ENCODE measurements around the gene TMEM235. TPM values are rescaled to one million over a fixed set of nuclear protein-coding genes. Genes with fewer than 3 reads are reported as not detected.
"Not testable (repeated sequence)": the region's sequence is repeated elsewhere in the genome, so short reads cannot be mapped to it uniquely, and the experiment has no call there.

The TMEM235 gene
- total RNA-seq, 1 donor from 2014 or later, result not detected

DNA sequence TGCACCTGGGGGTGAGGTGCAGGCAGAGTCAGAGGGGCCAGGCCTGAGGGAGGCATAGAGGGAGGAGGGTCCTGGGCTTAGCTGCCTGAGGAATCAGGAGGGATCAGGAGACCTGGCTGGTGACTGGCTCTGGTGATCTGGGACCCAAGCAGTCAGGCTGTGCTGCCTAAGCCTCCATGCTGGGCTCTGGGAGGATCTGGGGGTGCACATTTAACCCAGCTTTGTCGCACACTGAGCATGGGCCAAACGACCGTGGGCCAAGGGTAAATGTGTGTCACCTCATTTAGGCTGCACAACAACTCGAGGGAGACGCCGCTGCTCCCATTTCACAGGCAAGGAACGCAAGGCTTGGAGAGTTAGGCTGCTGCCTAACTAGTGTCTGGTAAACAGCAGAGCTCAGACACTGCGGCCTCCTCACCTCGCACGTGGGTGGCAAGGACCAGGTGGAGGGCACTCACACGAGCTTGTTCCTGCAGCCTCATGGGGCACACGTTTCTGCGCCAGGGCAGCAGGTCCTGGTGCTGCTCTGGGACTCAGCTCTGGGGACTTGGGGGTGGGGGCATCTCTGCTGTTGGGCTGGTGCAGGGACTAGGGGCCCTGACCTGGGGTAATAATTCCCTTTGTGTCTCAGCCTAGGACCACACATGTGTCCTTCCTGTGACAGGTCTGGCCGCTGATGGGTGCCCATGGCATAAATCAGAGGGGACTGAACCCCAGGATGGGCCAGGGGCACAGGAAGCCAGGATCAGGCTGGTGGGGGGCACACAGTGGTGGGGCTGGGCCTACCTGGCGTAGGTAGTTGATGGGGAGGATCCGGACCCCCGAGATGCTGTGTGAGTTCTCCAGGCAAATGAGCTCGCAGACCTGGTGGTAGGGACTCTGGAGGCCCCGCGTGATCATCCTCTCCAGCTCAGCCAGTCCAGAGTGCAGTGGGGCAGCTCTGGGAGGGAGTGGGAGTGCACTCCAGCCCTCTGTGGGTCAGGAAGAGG lies 18.7 kb downstream of the TMEM235 start:
- Mint-ChIP-seq H3K36me3 (ENCODE audit: low read depth) (peaks cover 3% of the 10 kb centered on the region), H3K27me3 (ENCODE audit: insufficient read depth) (no peaks in the 10 kb centered on the region), H3K27ac (peak overlapping the region; percentile 40), H3K9me3 (peaks cover 4% of the 10 kb centered on the region), H3K4me3 (peak overlapping the region; percentile 26), H3K4me1 (ENCODE audit: low read depth) (peaks cover 36% of the 10 kb centered on the region)
- intact Hi-C loops (cut with micrococcal nuclease), result loop anchor here (2.0 to 5.0 kb wide), 4 partner anchors 63 to 293 kb away; partner anchors contain the start of genes AFMID, TK1, TMC8 and TNRC6C
- DNase-seq (ENCODE audit: low spot score), result no peak

DNA sequence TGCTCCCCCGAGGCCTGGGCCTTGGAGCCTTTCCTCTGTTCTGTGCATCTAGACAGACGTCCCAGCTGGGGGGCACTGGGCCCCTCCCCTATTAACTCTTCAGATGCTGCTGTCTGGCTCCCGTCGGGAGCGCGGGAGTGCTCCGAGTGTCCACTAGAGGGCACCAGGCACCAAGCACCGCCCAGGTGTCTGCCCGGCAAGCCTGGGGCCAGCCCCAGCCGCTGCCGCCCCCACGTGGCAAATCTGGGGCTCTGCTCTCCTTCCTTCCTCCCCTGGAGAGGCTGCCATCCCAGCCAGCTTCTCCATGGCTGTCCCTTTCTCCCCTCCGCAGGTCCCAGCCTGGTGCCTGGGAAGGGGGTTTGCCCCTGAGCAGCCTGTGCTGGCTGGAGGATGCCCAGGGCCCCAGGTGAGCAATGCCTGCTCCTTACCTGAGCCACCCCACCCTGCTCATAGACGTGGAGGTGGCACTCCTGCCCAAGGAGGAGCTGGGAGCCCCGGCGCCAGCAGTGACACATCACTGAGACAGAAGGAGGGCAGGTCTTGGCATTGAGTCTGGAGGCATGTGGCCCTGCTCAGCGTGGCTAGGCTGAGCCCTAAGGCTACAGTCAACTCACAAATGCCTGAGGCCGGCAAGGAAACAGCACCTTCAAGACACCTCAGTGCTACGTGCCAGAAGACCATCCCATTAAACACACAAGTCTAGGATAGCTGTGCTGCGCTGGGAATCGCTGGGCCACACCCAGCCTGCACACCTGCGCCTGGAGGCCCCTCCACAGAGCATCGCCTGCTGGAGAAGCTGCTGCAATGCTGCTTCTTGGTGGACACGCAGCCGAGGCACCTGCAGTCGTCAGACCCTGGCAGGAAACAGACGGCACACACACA lies 19.7 kb downstream of the TMEM235 start:
- Mint-ChIP-seq H3K27me3 (ENCODE audit: insufficient read depth) (no peaks in the 10 kb centered on the region), H3K4me3 (peak overlapping the region; percentile 81), H3K36me3 (ENCODE audit: low read depth) (peaks cover 2% of the 10 kb centered on the region), H3K4me1 (ENCODE audit: low read depth) (peaks cover 46% of the 10 kb centered on the region), H3K27ac (peak overlapping the region; percentile 74), H3K9me3 (no peaks in the 10 kb centered on the region)
- DNase-seq (ENCODE audit: low spot score), result peak; percentile 80
- intact Hi-C loops (cut with micrococcal nuclease), result loop anchor here (1.0 to 5.0 kb wide), 8 partner anchors 64 to 294 kb away; partner anchors contain the start of genes AFMID, TK1, TMC8 and TNRC6C

DNA sequence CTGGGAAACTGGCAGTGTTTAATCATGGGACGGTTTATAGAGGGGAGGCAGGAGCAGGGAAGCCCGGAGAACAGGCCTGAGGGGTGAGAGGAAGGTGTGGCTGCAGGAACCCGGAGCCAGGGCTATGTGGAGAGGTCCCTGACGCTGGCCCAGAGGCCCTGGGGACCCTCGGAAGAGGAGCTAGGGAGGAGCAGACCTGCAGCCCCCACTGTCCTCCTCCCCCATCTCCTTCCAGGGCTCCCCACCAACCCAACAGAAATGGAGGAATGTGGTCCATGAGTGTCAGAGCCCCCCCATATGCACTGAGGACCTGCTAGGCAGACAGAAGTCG lies 20.3 kb downstream of the TMEM235 start:
- intact Hi-C loops (cut with micrococcal nuclease), result loop anchor here (1.0 to 5.0 kb wide), 8 partner anchors 63 to 294 kb away; partner anchors contain the start of genes AFMID, TK1, TMC8 and TNRC6C
- no peak for DNase-seq (ENCODE audit: low spot score)
- peaks cover 53% of the 10 kb centered on the region for H3K4me1 Mint-ChIP-seq (ENCODE audit: low read depth)
- H3K27ac Mint-ChIP-seq, result peak overlapping the region; percentile 74
- peaks cover 2% of the 10 kb centered on the region for H3K36me3 Mint-ChIP-seq (ENCODE audit: low read depth)
- H3K9me3 Mint-ChIP-seq, result no peaks in the 10 kb centered on the region
- peak overlapping the region; percentile 81 for H3K4me3 Mint-ChIP-seq
- no peaks in the 10 kb centered on the region for H3K27me3 Mint-ChIP-seq (ENCODE audit: insufficient read depth)

DNA sequence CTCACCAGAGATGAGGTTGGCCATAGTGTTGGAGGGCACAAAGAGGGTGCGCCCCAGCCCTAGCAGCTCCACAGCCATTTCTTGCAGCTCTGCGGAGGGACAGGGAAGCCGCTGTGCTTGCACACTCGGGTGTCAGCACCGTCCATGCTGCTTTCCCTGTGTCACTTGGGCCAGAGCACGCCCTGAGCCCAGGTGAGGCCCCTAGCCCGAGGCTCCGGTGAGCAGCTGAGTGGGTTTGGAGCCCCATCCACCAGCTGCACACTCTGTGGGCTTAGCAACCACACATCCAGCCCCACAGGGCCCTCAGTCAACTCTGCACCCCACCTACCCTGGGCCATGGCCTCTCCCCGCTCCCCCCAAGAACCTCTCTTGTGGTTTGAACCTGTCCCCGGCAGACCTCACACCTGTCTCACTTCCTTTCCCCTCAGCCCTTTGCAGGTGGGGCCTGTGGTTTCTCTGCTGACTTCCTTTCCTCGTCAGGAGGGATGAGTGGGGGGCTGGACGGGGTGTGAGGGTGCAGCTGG lies 20.7 kb downstream of the TMEM235 start:
- intact Hi-C loops (cut with micrococcal nuclease), result loop anchor here (5.0 kb wide), 2 partner anchors 120 to 295 kb away; partner anchors contain the start of genes TMC8 and TNRC6C
- Mint-ChIP-seq H3K36me3 (ENCODE audit: low read depth) (peaks cover 2% of the 10 kb centered on the region), H3K27ac (peak overlapping the region; percentile 84), H3K27me3 (ENCODE audit: insufficient read depth) (no peaks in the 10 kb centered on the region), H3K9me3 (no peaks in the 10 kb centered on the region), H3K4me3 (peak overlapping the region; percentile 81), H3K4me1 (ENCODE audit: low read depth) (peaks cover 56% of the 10 kb centered on the region)
- DNase-seq (ENCODE audit: low spot score), result peak; percentile 69

DNA sequence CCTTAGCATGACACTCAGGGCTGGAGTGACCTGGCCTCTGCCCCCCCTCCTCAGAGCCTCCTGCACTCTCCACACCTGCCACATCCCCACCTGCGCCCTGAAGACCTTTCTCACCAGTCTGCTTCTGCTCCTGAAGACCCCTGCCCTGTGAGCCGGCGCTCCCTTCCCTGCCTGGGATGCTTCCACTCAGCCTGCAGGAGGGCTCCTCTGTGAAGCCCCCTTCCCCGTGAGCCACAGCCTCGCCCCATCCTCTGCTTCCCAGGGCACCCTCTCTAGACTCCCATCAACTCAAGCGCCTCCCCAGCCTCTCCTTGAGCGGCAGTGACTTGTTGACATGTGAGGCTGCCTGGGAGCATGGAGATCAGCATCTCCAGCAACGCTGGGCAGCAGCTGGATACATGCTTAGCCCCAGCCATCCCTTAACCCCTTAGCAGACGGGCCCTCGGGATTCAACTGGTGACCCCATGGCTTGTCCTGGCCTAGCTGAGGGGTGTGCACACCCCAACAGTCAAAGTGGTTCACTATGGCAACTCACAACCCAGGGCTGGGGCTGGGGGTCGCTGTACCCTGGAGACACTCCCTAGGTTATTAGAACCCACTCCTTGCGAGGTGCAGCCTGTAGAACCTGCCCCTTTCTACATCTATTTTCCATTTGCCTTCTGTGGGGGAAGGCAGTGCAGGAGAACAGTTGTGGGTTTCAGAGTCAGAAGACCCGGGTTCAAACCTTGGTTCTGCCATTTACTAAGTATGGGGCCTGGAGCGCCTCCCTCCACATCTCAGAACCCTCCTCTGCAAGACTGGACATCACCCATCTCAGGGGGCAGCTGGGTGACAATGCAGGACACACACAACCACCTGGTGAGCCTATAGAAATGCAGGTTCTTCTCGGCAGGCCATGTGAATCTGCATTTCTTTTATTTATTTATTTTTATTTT lies 21.5 kb downstream of the TMEM235 start:
- no peak for DNase-seq (ENCODE audit: low spot score)
- peaks cover 64% of the 10 kb centered on the region for H3K4me1 Mint-ChIP-seq (ENCODE audit: low read depth)
- intact Hi-C loops (cut with micrococcal nuclease), result loop anchor here (5.0 kb wide), 2 partner anchors 121 to 296 kb away; partner anchors contain the start of genes TMC8 and TNRC6C
- H3K27ac Mint-ChIP-seq, result peak overlapping the region; percentile 84
- no peaks in the 10 kb centered on the region for H3K27me3 Mint-ChIP-seq (ENCODE audit: insufficient read depth)
- H3K9me3 Mint-ChIP-seq, result no peaks in the 10 kb centered on the region
- H3K36me3 Mint-ChIP-seq (ENCODE audit: low read depth), result peaks cover 2% of the 10 kb centered on the region
- peak overlapping the region; percentile 81 for H3K4me3 Mint-ChIP-seq

DNA sequence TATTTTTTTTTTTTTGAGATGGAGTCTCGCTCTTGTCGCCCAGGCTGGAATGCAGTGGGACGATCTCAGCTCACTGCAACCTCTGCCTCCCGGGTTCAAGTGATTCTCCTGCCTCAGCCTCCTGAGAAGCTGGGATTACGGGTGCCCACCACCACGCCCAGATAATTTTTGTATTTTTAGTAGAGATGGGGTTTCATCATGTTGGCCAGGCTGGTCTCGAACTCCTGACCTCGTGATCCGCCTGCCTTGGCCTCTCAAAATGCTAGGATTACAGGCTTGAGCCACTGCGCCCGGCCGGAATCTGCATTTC lies 22.2 kb downstream of the TMEM235 start:
- H3K36me3 Mint-ChIP-seq (ENCODE audit: low read depth); H3K9me3 Mint-ChIP-seq; H3K27me3 Mint-ChIP-seq (ENCODE audit: insufficient read depth); DNase-seq (ENCODE audit: low spot score): not testable (repeated sequence)
- peak overlapping the region; percentile 75 for H3K4me3 Mint-ChIP-seq
- H3K4me1 Mint-ChIP-seq (ENCODE audit: low read depth), result peaks cover 67% of the 10 kb centered on the region
- H3K27ac Mint-ChIP-seq, result peak overlapping the region; percentile 79
- intact Hi-C loops (cut with micrococcal nuclease), result loop anchor here (5.0 kb wide), 2 partner anchors 121 to 296 kb away; partner anchors contain the start of genes TMC8 and TNRC6C

DNA sequence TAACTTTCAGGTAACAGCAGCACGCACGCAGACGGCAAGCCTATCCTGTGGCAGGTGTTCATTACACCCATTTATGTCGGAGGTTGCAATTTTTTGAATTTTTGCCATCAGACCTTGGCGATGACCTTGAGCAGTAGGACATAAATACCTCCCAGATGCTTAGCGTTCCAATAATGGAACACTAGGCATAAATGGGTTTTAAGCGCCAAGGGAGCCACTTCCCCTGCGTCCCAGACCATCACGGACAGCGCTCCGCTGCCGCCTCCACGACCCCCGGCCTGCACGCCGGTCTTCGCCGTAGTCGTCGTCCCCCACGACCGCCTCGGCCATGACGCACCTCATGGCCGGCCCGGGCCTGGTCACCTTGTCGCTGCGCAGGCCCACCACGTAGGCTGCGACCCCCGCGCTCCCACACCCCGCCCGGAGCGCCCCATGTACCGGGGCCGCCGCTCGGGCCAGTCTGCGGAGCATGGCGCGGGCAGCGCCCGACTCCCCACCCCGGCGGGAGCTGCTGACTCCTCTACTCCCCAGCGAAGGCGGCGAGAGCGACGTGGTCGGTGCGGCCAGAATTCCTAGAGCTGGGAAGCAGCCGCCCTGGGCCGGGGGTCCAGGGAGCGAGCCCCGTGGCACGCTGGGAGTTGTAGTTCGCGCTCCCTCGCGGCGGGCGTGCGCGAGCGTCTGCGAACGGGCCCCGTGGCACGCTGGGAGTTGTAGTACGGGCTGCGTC lies 22.7 kb downstream of the TMEM235 start:
- intact Hi-C loops (cut with micrococcal nuclease), result loop anchor here (1.0 to 5.0 kb wide), 4 partner anchors 40 to 297 kb away; partner anchors contain the start of genes BIRC5, SOCS3, TMC8 and TNRC6C

GRCh38 chr17:78255029-78255656 lies 23.7 kb downstream of the TMEM235 start:
- Mint-ChIP-seq H3K9me3 (no peaks in the 10 kb centered on the region), H3K27me3 (ENCODE audit: insufficient read depth) (no peaks in the 10 kb centered on the region), H3K27ac (peak overlapping the region; percentile 80), H3K4me3 (peak overlapping the region; percentile 65), H3K4me1 (ENCODE audit: low read depth) (peaks cover 78% of the 10 kb centered on the region), H3K36me3 (ENCODE audit: low read depth) (peaks cover 2% of the 10 kb centered on the region)
- intact Hi-C loops (cut with micrococcal nuclease), result loop anchor here (5.0 kb wide), 1 partner anchor 752 kb away; the partner anchor contains the start of gene CANT1
- no peak for DNase-seq (ENCODE audit: low spot score)

More for the DNA sequence above, 22.7 kb downstream of the TMEM235 start:
- H3K27ac Mint-ChIP-seq, result peak overlapping the region; percentile 92
- peak; percentile 77 for DNase-seq (ENCODE audit: low spot score)
- H3K9me3 Mint-ChIP-seq, result no peaks in the 10 kb centered on the region
- peak overlapping the region; percentile 75 for H3K4me3 Mint-ChIP-seq
- no peaks in the 10 kb centered on the region for H3K27me3 Mint-ChIP-seq (ENCODE audit: insufficient read depth)
- peaks cover 67% of the 10 kb centered on the region for H3K4me1 Mint-ChIP-seq (ENCODE audit: low read depth)
- H3K36me3 Mint-ChIP-seq (ENCODE audit: low read depth), result peaks cover 2% of the 10 kb centered on the region

DNA sequence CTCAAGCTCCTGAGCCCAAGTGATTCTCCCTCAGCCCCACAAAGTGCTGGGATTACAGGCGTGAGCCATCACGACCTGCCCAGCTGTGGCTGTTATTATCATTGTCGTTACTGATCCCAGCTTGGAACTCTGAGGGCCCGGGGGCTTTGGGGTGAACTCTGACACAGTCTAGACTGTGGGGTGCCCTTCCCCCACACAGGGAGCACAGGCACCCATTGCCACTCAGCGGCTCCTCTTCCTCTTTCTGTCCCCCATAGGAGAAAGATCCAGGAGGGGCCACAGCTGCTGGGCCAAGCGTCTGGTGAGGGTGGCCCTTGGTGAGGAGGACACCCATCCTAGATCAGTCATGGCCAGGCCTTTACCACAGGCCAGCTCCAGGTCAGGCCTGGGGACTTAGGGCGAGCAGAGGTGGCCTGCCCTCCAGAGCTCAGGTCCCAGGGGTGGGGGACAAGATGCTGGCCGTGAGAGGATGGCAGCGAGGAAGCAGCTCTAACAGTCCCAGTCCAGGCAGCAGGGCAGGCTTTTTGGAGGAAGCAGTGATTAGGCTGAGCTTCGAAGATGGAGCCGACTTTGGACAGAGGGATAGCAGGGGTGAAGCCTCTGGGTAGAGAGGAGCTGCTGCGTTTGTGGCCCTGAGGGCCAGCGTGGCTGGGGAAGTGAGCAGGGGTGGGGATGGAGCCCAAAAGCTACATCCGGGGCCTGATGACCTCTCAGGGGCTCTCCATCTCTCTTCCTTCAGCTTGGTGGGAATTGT lies 24.7 kb downstream of the TMEM235 start:
- H3K4me1 Mint-ChIP-seq (ENCODE audit: low read depth), result peaks cover 77% of the 10 kb centered on the region
- peak overlapping the region; percentile 65 for H3K4me3 Mint-ChIP-seq
- H3K27ac Mint-ChIP-seq, result peak overlapping the region; percentile 80
- no peaks in the 10 kb centered on the region for H3K9me3 Mint-ChIP-seq
- H3K36me3 Mint-ChIP-seq (ENCODE audit: low read depth), result peaks cover 2% of the 10 kb centered on the region
- no peaks in the 10 kb centered on the region for H3K27me3 Mint-ChIP-seq (ENCODE audit: insufficient read depth)
- DNase-seq (ENCODE audit: low spot score), result no peak
- intact Hi-C loops (cut with micrococcal nuclease), result loop anchor here (5.0 kb wide), 1 partner anchor 751 kb away; the partner anchor contains the start of gene CANT1
